Liver (tissue), 9 donors: Measurements from ENCODE around the gene ZBTB45. TPM values are rescaled to one million over a fixed set of nuclear protein-coding genes. Genes with fewer than 3 reads are reported as not detected.

ENCODE experiments used
- DNase-seq: peaks from one replicate; pipeline ENCODE4 v3.0.0-alpha.2; 2017; ENCODE audit warnings: low spot score
- H3K27ac ChIP-seq, 2 donors: one replicate each; pipeline ENCODE4 v1.7.0; 2013; ENCODE audit warnings: inconsistent platforms in 2 of 2, low read length in 2 of 2, control low read depth in 1 of 2, low read depth in 1 of 2, mild to moderate bottlenecking in 1 of 2
- H3K27me3 ChIP-seq, 4 donors: one replicate each; pipeline versions ENCODE4 v1.6.1 to v1.7.0; 2013; ENCODE audit warnings: low read length in 3 of 4, inconsistent platforms in 1 of 4, mild to moderate bottlenecking in 1 of 4, moderate library complexity in 1 of 4; ENCODE audit not compliant: control insufficient read depth in 4 of 4, insufficient read depth in 4 of 4
- H3K36me3 ChIP-seq, 4 donors: one replicate each; pipeline versions ENCODE4 v1.6.1 to v1.7.0; 2013; ENCODE audit warnings: low read length in 3 of 4, mild to moderate bottlenecking in 3 of 4, low read depth in 1 of 4, moderate library complexity in 1 of 4; ENCODE audit not compliant: control insufficient read depth in 4 of 4, insufficient read depth in 3 of 4
- H3K4me1 ChIP-seq, 4 donors: one replicate each; pipeline versions ENCODE4 v1.6.1 to v1.7.0; 2013; ENCODE audit warnings: low read length in 3 of 4, mild to moderate bottlenecking in 3 of 4, moderate library complexity in 1 of 4; ENCODE audit not compliant: control insufficient read depth in 4 of 4, insufficient read depth in 4 of 4
- H3K4me3 ChIP-seq, 3 donors: one replicate each; pipeline versions ENCODE4 v1.6.1 to v1.7.0; 2013; ENCODE audit warnings: low read length in 3 of 3, control low read depth in 1 of 3, low read depth in 1 of 3, mild to moderate bottlenecking in 1 of 3
- H3K9ac ChIP-seq, 2 donors: one replicate each; pipeline ENCODE4 v1.7.0; 2013; ENCODE audit warnings: low read length in 2 of 2, mild to moderate bottlenecking in 2 of 2, moderate library complexity in 2 of 2, control low read depth in 1 of 2, low read depth in 1 of 2
- H3K9me3 ChIP-seq, 4 donors: one replicate each; pipeline versions ENCODE4 v1.6.1 to v1.7.0; 2013; ENCODE audit warnings: low read length in 3 of 4; ENCODE audit not compliant: control insufficient read depth in 4 of 4
- ATF3 ChIP-seq: IDR thresholded peaks from 2 replicates; pipeline ENCODE4 v1.6.1; 2016; ENCODE audit warnings: antibody characterized with exemption
- CTCF ChIP-seq: fragments of 150-350 bp; IDR thresholded peaks from 2 replicates; pipeline ENCODE4 v1.5.1; 2017; ENCODE audit warnings: improper control_type of control experiment, low read depth, low read length; ENCODE audit not compliant: missing input control
- EGR1 ChIP-seq, 2 donors: IDR thresholded peaks; 2 replicates each; pipeline ENCODE4 v1.6.1; 2016 to 2018; ENCODE audit warnings: antibody characterized with exemption in 2 of 2, low read depth in 2 of 2
- FOXA1 ChIP-seq: IDR thresholded peaks from 2 replicates; pipeline ENCODE4 v1.6.1; 2016; ENCODE audit warnings: antibody characterized with exemption
- GABPA ChIP-seq, 2 donors: IDR thresholded peaks in 1 of 2; conservative IDR thresholded peaks in 1 of 2; 2 replicates each; pipeline ENCODE4 v1.6.1; 2016; ENCODE audit warnings: antibody characterized with exemption in 2 of 2, mild to moderate bottlenecking in 1 of 2, moderate library complexity in 1 of 2
- HNF4A ChIP-seq, 2 donors: conservative IDR thresholded peaks; 2 replicates each; pipeline ENCODE4 v1.6.1; 2016; ENCODE audit warnings: antibody characterized with exemption in 2 of 2, mild to moderate bottlenecking in 2 of 2
- HNF4G ChIP-seq: IDR thresholded peaks from 2 replicates; pipeline ENCODE4 v1.6.1; 2016; ENCODE audit warnings: antibody characterized with exemption
- JUND ChIP-seq, 2 donors: IDR thresholded peaks; 2 replicates each; pipeline ENCODE4 v1.6.1; 2016; ENCODE audit warnings: antibody characterized with exemption in 2 of 2
- NR2F2 ChIP-seq: IDR thresholded peaks from 2 replicates; pipeline ENCODE4 v1.6.1; 2016; ENCODE audit warnings: antibody characterized with exemption
- RAD21 ChIP-seq, 2 donors: IDR thresholded peaks; 2 replicates each; pipeline ENCODE4 v1.6.1; 2016; ENCODE audit warnings: antibody characterized with exemption in 2 of 2, mild to moderate bottlenecking in 2 of 2
- RXRA ChIP-seq, 2 donors: IDR thresholded peaks; 2 replicates each; pipeline ENCODE4 v1.6.1; 2017 to 2018; ENCODE audit warnings: antibody characterized with exemption in 2 of 2, mild to moderate bottlenecking in 1 of 2
- SP1 ChIP-seq: IDR thresholded peaks from 2 replicates; pipeline ENCODE4 v1.6.1; 2018; ENCODE audit warnings: antibody characterized with exemption, mild to moderate bottlenecking
- TAF1 ChIP-seq: conservative IDR thresholded peaks from 2 replicates; pipeline ENCODE4 v1.6.1; 2016; ENCODE audit warnings: antibody characterized with exemption, mild to moderate bottlenecking
- YY1 ChIP-seq: IDR thresholded peaks from 2 replicates; pipeline ENCODE4 v1.6.1; 2016; ENCODE audit warnings: antibody characterized with exemption, mild to moderate bottlenecking
- ZBTB33 ChIP-seq: IDR thresholded peaks from 2 replicates; pipeline ENCODE4 v1.6.1; 2016; ENCODE audit warnings: antibody characterized with exemption
- WGBS: extraction: QIAGEN DNeasy Blood & Tissue Kit; methylation state at CpG from one replicate; pipeline ENCODE4 v1.1.7; 2013; 5-methylcytosine and 5-hydroxymethylcytosine counted together
- polyA plus RNA-seq, 2 donors: library from polyadenylated mRNA; stranded (reverse) in 1 of 2; unstranded in 1 of 2; fragments of 200-250 nt in 1 of 2; fragments of >200 nt in 1 of 2; fragmentation: Nextera tagmentation in 1 of 2; extraction: Ambion mirVana in 1 of 2; gene quantifications; one replicate each; pipeline versions ENCODE4 v1.2.1 to v1.2.3, GENCODE V29; 2013 to 2015
- total RNA-seq, 2 donors: library from RNA; depleted of rRNA; stranded (reverse); fragments of >200 nt; gene quantifications; one replicate each; pipeline ENCODE4 v1.2.3, GENCODE V29; 2014
- TF ChIP-seq, protein P1 (sequence below): IDR thresholded peaks from 2 replicates; pipeline ENCODE4 v1.6.1; 2016; ENCODE audit warnings: antibody characterized with exemption, mild to moderate bottlenecking
- donor health status: healthy.
- donor health status: healthy.
- donor health status: healthy.
- donor health status: healthy.
- donor health status: healthy.

ZBTB45 gene
- total and polyA plus RNA-seq, 4 donors: 2.1 to 4.0 (median 2.7) TPM

GRCh38 chr19:58531034-58531840 is 11.6 kb upstream of the ZBTB45 start (continued):
- no peak for TF ChIP-seq FOXA1
- no peak for TF ChIP-seq RAD21 (IDR thresholded peaks at IDR 0.05)

- Histone ChIP-seq H3K27ac (no peak overlapping the region), H3K4me1 (no peaks in the 10 kb centered on the region), H3K4me3 (no peak overlapping the region), H3K9me3 (no peaks in the 10 kb centered on the region), H3K27me3 (no peaks in the 10 kb centered on the region), H3K9ac (no peak overlapping the region), H3K36me3 (no peaks in the 10 kb centered on the region)
- DNase-seq: no peak
- WGBS: 73% methylated on average over 3 of the region's 3 CpGs
- TF ChIP-seq FOXA1 (no peak), NR2F2 (no peak), RAD21 (IDR thresholded peaks at IDR 0.05) (no peak)
Measured at GRCh38 chr19:58529405-58529804, 9.8 kb upstream of the ZBTB45 start.

DNA sequence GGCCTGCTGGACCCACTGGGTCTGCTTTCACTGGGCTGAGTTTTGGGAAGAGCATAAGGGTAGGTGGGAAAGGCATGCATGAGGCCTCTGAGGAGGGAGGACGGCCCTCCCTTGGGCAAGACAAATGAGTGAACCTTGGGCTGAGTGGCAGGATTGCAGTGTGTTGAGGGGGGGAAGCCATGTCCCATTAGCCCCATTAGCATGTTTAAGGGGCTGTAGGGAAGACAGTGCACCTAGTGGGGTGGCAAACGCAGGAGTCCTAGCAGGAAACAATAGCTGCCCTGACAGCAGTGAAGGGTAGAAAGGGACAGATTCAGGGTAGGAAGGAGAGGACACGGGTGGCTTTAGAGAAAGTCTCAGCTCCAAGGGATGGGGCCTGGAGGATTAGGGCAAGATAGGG is 3.1 kb upstream of the ZBTB45 start:
- peaks cover 2 to 23% (median 19%) of the 10 kb centered on the region in 4 donors for H3K4me1 ChIP-seq
- no peaks in the 10 kb centered on the region for H3K9me3 ChIP-seq
- no peak overlapping the region for H3K27ac ChIP-seq
- H3K9ac ChIP-seq: no peak overlapping the region
- no peaks in the 10 kb centered on the region for H3K36me3 ChIP-seq
- 95% methylated on average over 3 of the region's 3 CpGs for WGBS
- no peak overlapping the region for H3K4me3 ChIP-seq
- TF ChIP-seq ATF3 (no peak), GABPA (IDR thresholded peaks at IDR 0.05 in 1 of 2, conservative IDR thresholded peaks at IDR 0.05 in 1 of 2) (no peak), HNF4A (conservative IDR thresholded peaks at IDR 0.05) (no peak), NR2F2 (no peak), EGR1 (IDR thresholded peaks at IDR 0.05; ENCODE audit: low read depth in 2 of 2) (no peak), HNF4G (no peak), YY1 (no peak), JUND (IDR thresholded peaks at IDR 0.05) (no peak), CTCF (no peak), FOXA1 (no peak), RXRA (IDR thresholded peaks at IDR 0.05) (no peak), TAF1 (no peak), RAD21 (IDR thresholded peaks at IDR 0.05) (no peak), SP1 (no peak), ZBTB33 (no peak)
- TF ChIP-seq, protein P1, sequence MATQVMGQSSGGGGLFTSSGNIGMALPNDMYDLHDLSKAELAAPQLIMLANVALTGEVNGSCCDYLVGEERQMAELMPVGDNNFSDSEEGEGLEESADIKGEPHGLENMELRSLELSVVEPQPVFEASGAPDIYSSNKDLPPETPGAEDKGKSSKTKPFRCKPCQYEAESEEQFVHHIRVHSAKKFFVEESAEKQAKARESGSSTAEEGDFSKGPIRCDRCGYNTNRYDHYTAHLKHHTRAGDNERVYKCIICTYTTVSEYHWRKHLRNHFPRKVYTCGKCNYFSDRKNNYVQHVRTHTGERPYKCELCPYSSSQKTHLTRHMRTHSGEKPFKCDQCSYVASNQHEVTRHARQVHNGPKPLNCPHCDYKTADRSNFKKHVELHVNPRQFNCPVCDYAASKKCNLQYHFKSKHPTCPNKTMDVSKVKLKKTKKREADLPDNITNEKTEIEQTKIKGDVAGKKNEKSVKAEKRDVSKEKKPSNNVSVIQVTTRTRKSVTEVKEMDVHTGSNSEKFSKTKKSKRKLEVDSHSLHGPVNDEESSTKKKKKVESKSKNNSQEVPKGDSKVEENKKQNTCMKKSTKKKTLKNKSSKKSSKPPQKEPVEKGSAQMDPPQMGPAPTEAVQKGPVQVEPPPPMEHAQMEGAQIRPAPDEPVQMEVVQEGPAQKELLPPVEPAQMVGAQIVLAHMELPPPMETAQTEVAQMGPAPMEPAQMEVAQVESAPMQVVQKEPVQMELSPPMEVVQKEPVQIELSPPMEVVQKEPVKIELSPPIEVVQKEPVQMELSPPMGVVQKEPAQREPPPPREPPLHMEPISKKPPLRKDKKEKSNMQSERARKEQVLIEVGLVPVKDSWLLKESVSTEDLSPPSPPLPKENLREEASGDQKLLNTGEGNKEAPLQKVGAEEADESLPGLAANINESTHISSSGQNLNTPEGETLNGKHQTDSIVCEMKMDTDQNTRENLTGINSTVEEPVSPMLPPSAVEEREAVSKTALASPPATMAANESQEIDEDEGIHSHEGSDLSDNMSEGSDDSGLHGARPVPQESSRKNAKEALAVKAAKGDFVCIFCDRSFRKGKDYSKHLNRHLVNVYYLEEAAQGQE: no peak
- no peaks in the 10 kb centered on the region for H3K27me3 ChIP-seq
- no peak for DNase-seq
